ENCODE results near the gene VIT. TPM values are rescaled to one million over a fixed set of nuclear protein-coding genes. Genes with fewer than 3 reads are reported as not detected.

Gene VIT
- total RNA-seq, 4 donors from 2014 or later: 17.0 to 32.3 (median 28.7) TPM

GRCh38 chr2:36849265-36849664 is 152.8 kb downstream of the VIT start:
- 96% methylated on average over 8 of the region's 8 CpGs for WGBS
- Histone ChIP-seq H3K27me3 (no peaks in the 10 kb centered on the region), H3K4me3 (no peak overlapping the region), H3K27ac (replicated peaks in 1 of 4) (no peak overlapping the region), H3K36me3 (peaks cover 20 to 63% (median 41%) of the 10 kb centered on the region in 4 donors), H3K4me1 (no peaks in the 10 kb centered on the region), H3K9me3 (no peaks in the 10 kb centered on the region)
- no peak for DNase-seq (ENCODE audit: extremely low spot score)
- intact Hi-C loops (cut with DNase I): no loop called here
- TF ChIP-seq POLR2AphosphoS5 (IDR thresholded peaks at IDR 0.05) (no peak), EP300 (IDR thresholded peaks at IDR 0.05) (no peak), CTCF (IDR thresholded peaks at IDR 0.05) (no peak), POLR2A (IDR thresholded peaks at IDR 0.05; ENCODE audit: low read depth) (no peak)

- no peak for DNase-seq (ENCODE audit: extremely low spot score)
- Histone ChIP-seq H3K4me3 (no peak overlapping the region), H3K9me3 (no peaks in the 10 kb centered on the region), H3K27me3 (no peaks in the 10 kb centered on the region), H3K27ac (replicated peaks in 1 of 4) (no peak overlapping the region), H3K36me3 (peaks cover 21 to 84% (median 59%) of the 10 kb centered on the region in 4 donors), H3K4me1 (no peaks in the 10 kb centered on the region)
- WGBS: 84% methylated on average over 2 of the region's 2 CpGs
- TF ChIP-seq POLR2A (IDR thresholded peaks at IDR 0.05; ENCODE audit: low read depth) (no peak), POLR2AphosphoS5 (IDR thresholded peaks at IDR 0.05) (no peak), CTCF (IDR thresholded peaks at IDR 0.05) (no peak), EP300 (IDR thresholded peaks at IDR 0.05) (no peak)
- intact Hi-C loops (cut with DNase I): no loop called here
Measured at GRCh38 chr2:36854241-36854640, 157.7 kb downstream of the VIT start.

- H3K4me3 ChIP-seq: no peak overlapping the region
- H3K27ac ChIP-seq (replicated peaks in 1 of 4): no peak overlapping the region
- no peak for TF ChIP-seq POLR2AphosphoS5 (IDR thresholded peaks at IDR 0.05)
- TF ChIP-seq CTCF (IDR thresholded peaks at IDR 0.05): no peak
- TF ChIP-seq EP300 (IDR thresholded peaks at IDR 0.05): no peak
- TF ChIP-seq POLR2A (IDR thresholded peaks at IDR 0.05; ENCODE audit: low read depth): no peak
- 100% methylated on average over 2 of the region's 2 CpGs for WGBS
- no peak for DNase-seq (ENCODE audit: extremely low spot score)
- intact Hi-C loops (cut with DNase I): no loop called here
- no peaks in the 10 kb centered on the region for H3K9me3 ChIP-seq
- H3K36me3 ChIP-seq: peaks cover 15 to 83% (median 52%) of the 10 kb centered on the region in 4 donors
- no peaks in the 10 kb centered on the region for H3K27me3 ChIP-seq
- no peaks in the 10 kb centered on the region for H3K4me1 ChIP-seq
Measured at GRCh38 chr2:36855429-36855828, 158.9 kb downstream of the VIT start.

- no peak for DNase-seq (ENCODE audit: extremely low spot score)
- Histone ChIP-seq H3K27me3 (no peaks in the 10 kb centered on the region), H3K9me3 (no peaks in the 10 kb centered on the region), H3K36me3 (peaks cover 6 to 77% (median 43%) of the 10 kb centered on the region in 4 donors), H3K4me3 (no peak overlapping the region), H3K4me1 (no peaks in the 10 kb centered on the region), H3K27ac (replicated peaks in 1 of 4) (no peak overlapping the region)
- intact Hi-C loops (cut with DNase I): no loop called here
- 89% methylated on average over 5 of the region's 5 CpGs for WGBS
- no peak for TF ChIP-seq EP300 (IDR thresholded peaks at IDR 0.05)
- no peak for TF ChIP-seq POLR2A (IDR thresholded peaks at IDR 0.05; ENCODE audit: low read depth)
- TF ChIP-seq CTCF (IDR thresholded peaks at IDR 0.05): no peak
- no peak for TF ChIP-seq POLR2AphosphoS5 (IDR thresholded peaks at IDR 0.05)
Measured at GRCh38 chr2:36857713-36858112, 161.2 kb downstream of the VIT start.

Data from esophagus muscularis mucosa (tissue), 4 donors.